ENCODE measurements around the gene RFFL.

RFFL gene

GRCh38 chr17:34987232-34987631, 76.3 kb downstream of the RFFL start:
- Histone ChIP-seq H3K27me3 (replicated peaks; ENCODE audit: control insufficient read depth, insufficient read depth, low read length) (no peaks in the 10 kb centered on the region), H3K4me1 (ENCODE audit: control insufficient read depth, insufficient read depth, low read length) (no peaks in the 10 kb centered on the region), H3K4me3 (ENCODE audit: low read length) (no peak overlapping the region), H3K9ac (ENCODE audit: low read length) (no peak overlapping the region), H3K9me3 (ENCODE audit: control insufficient read depth, low read length) (no peaks in the 10 kb centered on the region), H3K36me3 (ENCODE audit: control insufficient read depth, insufficient read depth, low read length, severe bottlenecking) (peaks cover 24% of the 10 kb centered on the region)
- DNase-seq (ENCODE audit: low read depth): no peak

DNA sequence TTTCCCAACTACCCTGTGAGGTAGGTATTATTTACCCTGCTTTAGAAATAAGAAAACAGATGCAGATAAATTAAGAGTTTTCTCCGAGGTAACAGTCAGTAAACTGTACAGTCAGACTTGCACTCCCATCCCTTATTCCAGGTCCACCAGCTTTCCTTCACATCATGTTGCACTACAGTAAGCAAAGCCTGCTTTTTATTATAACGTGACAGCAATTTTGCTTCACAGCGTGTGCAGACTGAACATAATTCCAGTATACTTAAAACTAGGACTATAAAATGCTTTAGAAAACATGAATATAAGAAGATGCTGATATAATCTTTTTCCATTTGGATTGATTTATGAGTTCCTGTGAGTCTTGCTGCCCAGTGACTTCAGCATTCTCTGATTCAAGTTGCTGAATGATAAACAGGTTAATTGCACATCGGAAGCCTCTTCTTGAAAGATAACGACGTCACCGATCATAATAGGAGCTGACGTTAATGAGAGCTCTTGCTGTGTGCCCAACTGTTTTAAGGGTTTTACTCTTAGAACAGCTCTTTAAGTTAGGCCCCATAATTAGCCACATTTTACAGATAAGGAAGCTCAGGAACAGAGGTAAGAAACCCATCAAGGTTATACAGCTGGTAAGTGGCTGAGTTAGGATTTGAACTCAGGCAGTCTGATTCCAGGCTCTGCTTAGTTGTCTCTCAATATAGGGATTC, 81.8 kb downstream of the RFFL start:
- Histone ChIP-seq H3K4me1 (ENCODE audit: control insufficient read depth, insufficient read depth, low read length) (peaks cover 18% of the 10 kb centered on the region), H3K36me3 (ENCODE audit: control insufficient read depth, insufficient read depth, low read length, severe bottlenecking) (no peaks in the 10 kb centered on the region), H3K9me3 (ENCODE audit: control insufficient read depth, low read length) (no peaks in the 10 kb centered on the region), H3K4me3 (ENCODE audit: low read length) (peak overlapping the region; percentile 84), H3K9ac (ENCODE audit: low read length) (peak overlapping the region; percentile 96), H3K27me3 (replicated peaks; ENCODE audit: control insufficient read depth, insufficient read depth, low read length) (no peaks in the 10 kb centered on the region)
- peak; percentile 54 for DNase-seq (ENCODE audit: low read depth)

- H3K36me3 ChIP-seq (ENCODE audit: control insufficient read depth, insufficient read depth, low read length, severe bottlenecking): no peaks in the 10 kb centered on the region
- peaks cover 18% of the 10 kb centered on the region for H3K4me1 ChIP-seq (ENCODE audit: control insufficient read depth, insufficient read depth, low read length)
- peak overlapping the region; percentile 96 for H3K9ac ChIP-seq (ENCODE audit: low read length)
- peak; percentile 90 for DNase-seq (ENCODE audit: low read depth)
- no peaks in the 10 kb centered on the region for H3K27me3 ChIP-seq (replicated peaks; ENCODE audit: control insufficient read depth, insufficient read depth, low read length)
- peak overlapping the region; percentile 84 for H3K4me3 ChIP-seq (ENCODE audit: low read length)
- H3K9me3 ChIP-seq (ENCODE audit: control insufficient read depth, low read length): no peaks in the 10 kb centered on the region
These were observed 82.6 kb downstream of the RFFL start for GRCh38 chr17:34980681-34981537.

DNA sequence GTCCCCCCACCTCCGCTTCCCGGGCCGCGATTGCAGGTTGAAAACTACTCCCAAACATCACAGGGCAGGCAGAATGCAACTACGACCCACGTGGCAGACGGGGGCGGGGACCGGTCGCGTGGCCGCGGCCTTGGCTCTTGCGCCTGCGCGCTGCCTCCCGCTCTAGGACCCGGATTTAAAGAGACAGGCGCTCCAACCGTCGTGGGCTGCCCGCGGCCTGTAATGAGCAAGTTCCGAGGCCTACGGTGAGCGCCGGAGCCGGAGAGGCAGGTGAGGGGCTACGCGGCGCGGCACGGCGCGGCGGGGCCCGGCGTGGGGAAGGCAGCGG, 83.2 kb downstream of the RFFL start, which contains the start of gene LIG3:
TSS of gene LIG3 (plus strand) at position 160 of the 328 bp plus-strand sequence. CDS start 2,494 bp downstream, outside the sequence.
- Histone ChIP-seq H3K27me3 (replicated peaks; ENCODE audit: control insufficient read depth, insufficient read depth, low read length) (no peaks in the 10 kb centered on the region), H3K9me3 (ENCODE audit: control insufficient read depth, low read length) (no peaks in the 10 kb centered on the region), H3K9ac (ENCODE audit: low read length) (peak within 1 kb of the TSS; percentile 96), H3K4me3 (ENCODE audit: low read length) (peak within 1 kb of the TSS; percentile 84), H3K4me1 (ENCODE audit: control insufficient read depth, insufficient read depth, low read length) (peaks cover 18% of the 10 kb centered on the region), H3K36me3 (ENCODE audit: control insufficient read depth, insufficient read depth, low read length, severe bottlenecking) (no peaks in the 10 kb centered on the region)
- peak; percentile 97 for DNase-seq (ENCODE audit: low read depth)

DNA sequence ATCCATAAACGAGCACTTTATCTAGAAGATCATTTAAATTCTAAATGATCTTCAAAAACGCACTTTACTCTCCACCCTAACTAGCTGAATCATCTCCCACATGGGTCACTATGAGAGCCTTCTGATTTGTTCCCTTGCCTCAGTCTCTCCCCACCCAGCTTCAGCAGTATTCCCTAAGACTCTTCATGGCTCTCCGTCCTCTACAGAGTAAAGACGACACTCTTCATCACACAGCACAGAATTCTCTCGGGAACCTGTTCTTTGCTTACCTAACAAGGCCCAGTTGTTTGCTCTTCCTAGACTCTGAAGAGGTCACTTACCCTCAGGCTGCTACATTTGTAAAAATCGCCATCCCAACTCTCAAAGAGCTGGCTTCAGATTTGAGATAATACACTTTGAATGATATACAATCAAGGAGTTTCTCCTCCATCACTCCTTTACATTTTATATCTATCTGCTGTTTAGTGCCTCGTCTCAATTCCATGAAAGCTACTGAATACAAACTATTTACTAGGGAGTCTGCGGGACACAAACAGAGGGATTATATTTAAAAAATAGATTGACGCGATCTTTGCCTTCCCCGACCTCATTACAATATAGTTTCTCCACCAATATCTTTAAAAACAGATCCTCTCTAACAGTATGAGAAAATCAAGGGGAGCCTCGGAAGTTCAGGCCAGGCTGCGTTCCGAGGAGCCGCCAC, 83.7 kb downstream of the RFFL start:
- peak; percentile 27 for DNase-seq (ENCODE audit: low read depth)
- peak overlapping the region; percentile 96 for H3K9ac ChIP-seq (ENCODE audit: low read length)
- no peaks in the 10 kb centered on the region for H3K27me3 ChIP-seq (replicated peaks; ENCODE audit: control insufficient read depth, insufficient read depth, low read length)

GRCh38 chr17:34979153-34979552, 84.4 kb downstream of the RFFL start:
- no peaks in the 10 kb centered on the region for H3K9me3 ChIP-seq (ENCODE audit: control insufficient read depth, low read length)
- H3K4me1 ChIP-seq (ENCODE audit: control insufficient read depth, insufficient read depth, low read length): peaks cover 18% of the 10 kb centered on the region
- peak overlapping the region; percentile 84 for H3K4me3 ChIP-seq (ENCODE audit: low read length)
- H3K9ac ChIP-seq (ENCODE audit: low read length): peak overlapping the region; percentile 96
- DNase-seq (ENCODE audit: low read depth): no peak
- H3K27me3 ChIP-seq (replicated peaks; ENCODE audit: control insufficient read depth, insufficient read depth, low read length): no peaks in the 10 kb centered on the region
- no peaks in the 10 kb centered on the region for H3K36me3 ChIP-seq (ENCODE audit: control insufficient read depth, insufficient read depth, low read length, severe bottlenecking)

More for the DNA sequence above, 83.7 kb downstream of the RFFL start:
- no peaks in the 10 kb centered on the region for H3K9me3 ChIP-seq (ENCODE audit: control insufficient read depth, low read length)
- H3K4me3 ChIP-seq (ENCODE audit: low read length): peak overlapping the region; percentile 84
- H3K4me1 ChIP-seq (ENCODE audit: control insufficient read depth, insufficient read depth, low read length): peaks cover 18% of the 10 kb centered on the region
- no peaks in the 10 kb centered on the region for H3K36me3 ChIP-seq (ENCODE audit: control insufficient read depth, insufficient read depth, low read length, severe bottlenecking)

DNA sequence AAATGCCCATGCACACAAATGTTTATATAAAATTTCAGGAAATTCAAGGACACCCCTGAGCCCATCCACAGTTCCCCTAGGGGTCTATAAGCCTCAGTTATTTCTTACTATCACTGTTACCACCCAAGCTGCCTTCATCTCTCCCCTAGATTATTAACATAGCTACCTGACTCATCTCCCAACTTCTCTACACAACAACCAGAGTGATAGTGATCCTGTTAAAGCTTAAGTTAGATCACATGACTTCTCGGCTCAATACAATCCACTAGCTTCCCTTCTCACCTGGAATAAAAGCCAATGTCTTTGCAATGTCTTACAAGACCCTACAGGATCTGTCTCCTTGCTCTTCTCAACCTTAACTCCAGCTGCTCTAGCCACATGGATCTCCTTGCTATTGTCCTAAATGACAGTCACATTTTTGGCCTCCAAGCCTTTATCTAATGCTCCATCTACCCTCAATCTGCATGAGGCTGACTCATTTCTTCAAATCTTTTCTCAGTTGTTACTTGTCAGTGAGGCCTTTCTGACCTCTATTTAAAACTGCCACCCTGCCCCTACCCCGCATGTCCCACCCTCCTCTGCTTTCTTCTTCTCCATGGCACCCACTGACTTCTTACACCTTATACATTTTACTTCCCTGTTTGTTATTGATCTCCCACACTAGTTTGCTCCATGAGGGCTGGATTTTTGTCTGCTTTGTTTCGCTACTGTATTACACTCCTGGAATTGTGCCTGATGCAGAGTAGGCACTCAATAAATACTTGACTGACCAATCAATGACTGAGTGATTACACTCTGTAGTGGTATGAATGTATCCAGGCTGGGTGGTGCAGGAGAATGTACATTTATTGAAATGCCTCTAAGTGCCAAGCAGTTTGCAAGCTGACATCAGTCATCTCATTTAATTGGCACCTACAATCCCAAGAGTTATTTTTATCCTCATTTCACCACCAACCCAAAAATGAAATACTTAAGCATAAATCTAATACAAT, 88.4 kb downstream of the RFFL start:
- H3K36me3 ChIP-seq (ENCODE audit: control insufficient read depth, insufficient read depth, low read length, severe bottlenecking): no peaks in the 10 kb centered on the region
- H3K4me3 ChIP-seq (ENCODE audit: low read length): no peak overlapping the region
- no peaks in the 10 kb centered on the region for H3K9me3 ChIP-seq (ENCODE audit: control insufficient read depth, low read length)
- no peak overlapping the region for H3K9ac ChIP-seq (ENCODE audit: low read length)
- peaks cover 8% of the 10 kb centered on the region for H3K4me1 ChIP-seq (ENCODE audit: control insufficient read depth, insufficient read depth, low read length)
- H3K27me3 ChIP-seq (replicated peaks; ENCODE audit: control insufficient read depth, insufficient read depth, low read length): no peaks in the 10 kb centered on the region
- DNase-seq (ENCODE audit: low read depth): no peak

DNA sequence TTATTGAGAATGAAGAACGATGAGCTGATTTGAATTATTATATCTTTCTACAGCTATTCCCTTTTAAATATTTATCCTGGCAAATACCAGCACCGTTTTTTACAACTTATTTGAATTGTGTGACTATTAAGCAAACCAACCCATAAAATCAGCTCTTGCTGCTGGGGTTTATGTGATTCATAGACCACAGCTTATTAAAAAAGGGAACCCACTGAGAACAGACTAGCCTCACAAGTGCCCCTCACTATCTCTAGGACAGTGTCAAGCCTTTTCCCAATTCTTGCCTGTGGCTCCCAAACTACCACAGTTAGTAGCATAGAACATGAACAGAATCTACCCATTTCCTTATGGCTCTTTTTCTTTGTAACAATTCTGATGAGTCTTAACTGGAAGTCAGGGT, 89.3 kb downstream of the RFFL start:
- H3K27me3 ChIP-seq (replicated peaks; ENCODE audit: control insufficient read depth, insufficient read depth, low read length): no peaks in the 10 kb centered on the region
- H3K9ac ChIP-seq (ENCODE audit: low read length): no peak overlapping the region
- peaks cover under 1% of the 10 kb centered on the region for H3K4me1 ChIP-seq (ENCODE audit: control insufficient read depth, insufficient read depth, low read length)
- H3K9me3 ChIP-seq (ENCODE audit: control insufficient read depth, low read length): no peaks in the 10 kb centered on the region
- no peak for DNase-seq (ENCODE audit: low read depth)
- H3K36me3 ChIP-seq (ENCODE audit: control insufficient read depth, insufficient read depth, low read length, severe bottlenecking): no peaks in the 10 kb centered on the region
- no peak overlapping the region for H3K4me3 ChIP-seq (ENCODE audit: low read length)

DNA sequence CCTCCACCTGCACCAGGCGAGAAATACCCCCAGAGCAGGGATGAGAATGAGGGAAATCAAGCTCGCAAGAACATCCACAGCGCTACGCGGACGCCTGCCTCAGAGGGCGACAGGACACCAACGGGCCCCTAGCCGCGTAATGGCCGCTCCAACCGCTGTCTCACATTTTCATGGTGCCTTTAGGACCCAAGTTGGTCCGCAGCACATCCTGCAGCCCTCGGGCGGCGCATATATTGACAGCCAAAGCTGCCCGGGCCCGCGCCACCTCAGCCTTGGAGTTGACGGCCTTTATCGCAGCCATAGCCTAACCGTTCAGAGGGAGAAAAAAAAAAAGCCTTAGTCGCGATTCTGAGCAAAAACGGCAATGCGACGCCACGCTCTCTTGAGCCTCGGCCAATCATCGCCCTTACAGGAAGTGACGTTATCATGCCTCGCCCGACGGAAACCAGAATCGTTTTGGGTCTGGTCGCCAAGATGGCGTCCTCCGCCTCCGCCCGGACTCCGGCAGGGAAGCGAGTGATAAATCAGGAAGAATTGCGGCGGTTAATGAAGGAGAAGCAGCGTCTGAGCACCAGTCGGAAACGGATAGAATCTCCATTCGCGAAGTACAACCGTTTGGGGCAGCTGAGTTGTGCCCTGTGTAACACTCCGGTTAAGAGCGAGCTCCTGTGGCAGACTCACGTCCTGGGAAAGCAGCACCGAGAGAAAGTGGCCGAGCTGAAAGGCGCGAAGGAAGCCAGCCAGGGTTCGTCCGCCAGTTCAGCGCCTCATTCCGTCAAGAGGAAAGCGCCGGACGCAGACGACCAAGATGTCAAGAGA, 102.2 kb downstream of the RFFL start, which contains the start of the genes CCT6B and ZNF830:
TSS of gene CCT6B (minus strand) at position 368 of the 819 bp plus-strand sequence. CDS start at position 301, 67 bp downstream.
TSS of gene ZNF830 (plus strand) at position 448 of the 819 bp plus-strand sequence. CDS start at position 475, 27 bp downstream.
- DNase-seq (ENCODE audit: low read depth): peak; percentile 99
- H3K4me1 ChIP-seq (ENCODE audit: control insufficient read depth, insufficient read depth, low read length): peaks cover 22% of the 10 kb centered on the region
- peak within 1 kb of the TSS; percentile 97 for H3K9ac ChIP-seq (ENCODE audit: low read length)
- H3K27me3 ChIP-seq (replicated peaks; ENCODE audit: control insufficient read depth, insufficient read depth, low read length): no peaks in the 10 kb centered on the region
- H3K9me3 ChIP-seq (ENCODE audit: control insufficient read depth, low read length): no peaks in the 10 kb centered on the region
- H3K36me3 ChIP-seq (ENCODE audit: control insufficient read depth, insufficient read depth, low read length, severe bottlenecking): peaks cover 17% of the 10 kb centered on the region
- peak within 1 kb of the TSS; percentile 99 for H3K4me3 ChIP-seq (ENCODE audit: low read length)
